GM23248 (cell line): ENCODE measurements around the gene HNF4A. TPM values are rescaled to one million over a fixed set of nuclear protein-coding genes. Genes with fewer than 3 reads are reported as not detected.

Experiments
- DNase-seq: peaks from one replicate; pipeline ENCODE4 v3.0.0-alpha.2; 2015
- H2AFZ ChIP-seq: fragments of 200-600 bp; sonication (generic); 2 replicates; pipeline ENCODE4 v1.6.1; 2016; ENCODE audit warnings: antibody characterized with exemption
- H3F3A ChIP-seq: fragments of 200-600 bp; sonication (generic); 2 replicates; pipeline ENCODE4 v1.6.1; 2016; ENCODE audit warnings: mild to moderate bottlenecking, antibody characterized with exemption, mixed run types; ENCODE audit not compliant: insufficient read depth
- H3K27ac ChIP-seq: fragments of 200-600 bp; sonication (generic); 2 replicates; pipeline ENCODE4 v1.5.1; 2016; ENCODE audit warnings: mild to moderate bottlenecking
- H3K27me3 ChIP-seq: fragments of 200-600 bp; sonication (generic); replicated peaks from 2 replicates; pipeline ENCODE4 v1.6.1; 2016; ENCODE audit warnings: mild to moderate bottlenecking; ENCODE audit not compliant: insufficient read depth
- H3K36me3 ChIP-seq: fragments of 200-600 bp; sonication (generic); 2 replicates; pipeline ENCODE4 v1.6.1; 2016; ENCODE audit warnings: low read depth, mild to moderate bottlenecking
- H3K4me1 ChIP-seq: fragments of 200-600 bp; sonication (generic); 2 replicates; pipeline ENCODE4 v1.6.1; 2016; ENCODE audit warnings: mild to moderate bottlenecking; ENCODE audit not compliant: insufficient read depth
- H3K4me2 ChIP-seq: fragments of 200-600 bp; sonication (generic); one replicate; pipeline ENCODE4 v1.6.1; 2016; ENCODE audit warnings: mild to moderate bottlenecking; ENCODE audit not compliant: unreplicated experiment
- H3K4me3 ChIP-seq: fragments of 200-600 bp; sonication (generic); 2 replicates; pipeline ENCODE4 v1.5.1; 2016; ENCODE audit warnings: mild to moderate bottlenecking
- H3K79me2 ChIP-seq: fragments of 200-600 bp; sonication (generic); 2 replicates; pipeline ENCODE4 v1.6.1; 2016; ENCODE audit warnings: mild to moderate bottlenecking; ENCODE audit not compliant: insufficient read depth
- H3K9ac ChIP-seq: fragments of 200-600 bp; sonication (generic); 2 replicates; pipeline ENCODE4 v1.6.1; 2016; ENCODE audit warnings: mild to moderate bottlenecking
- H3K9me2 ChIP-seq: fragments of 200-600 bp; sonication (generic); 2 replicates; pipeline ENCODE4 v1.6.1; 2016; ENCODE audit warnings: mixed run types, mild to moderate bottlenecking, moderate library complexity; ENCODE audit not compliant: insufficient read depth
- H3K9me3 ChIP-seq: fragments of 200-600 bp; sonication (generic); one replicate; pipeline ENCODE4 v1.6.1; 2017; ENCODE audit warnings: low read depth
- H4K20me1 ChIP-seq: fragments of 200-600 bp; sonication (generic); 2 replicates; pipeline ENCODE4 v1.6.0; 2016; ENCODE audit not compliant: insufficient read depth
- EZH2 ChIP-seq: fragments of 200-600 bp; sonication (generic); IDR thresholded peaks from 2 replicates; pipeline ENCODE4 v1.6.1; 2018; ENCODE audit warnings: antibody characterized with exemption, mild to moderate bottlenecking; ENCODE audit not compliant: insufficient read depth, poor library complexity, severe bottlenecking
- EZH2phosphoT487 ChIP-seq: fragments of 200-600 bp; sonication (generic); IDR thresholded peaks from 2 replicates; pipeline ENCODE4 v1.6.1; 2018; ENCODE audit warnings: antibody characterized with exemption, moderate library complexity, mild to moderate bottlenecking, low read depth; ENCODE audit not compliant: insufficient read depth
- whole genome bisulfite sequencing, 2 experiments: methylation state at CpG; one replicate each; pipeline ENCODE4 v1.1.6; 2015 to 2017; ENCODE audit warnings: low lambda C conversion rate in 2 of 2, low coverage in 1 of 2; ENCODE audit errors: missing lambda C conversion rate in 2 of 2; 5-methylcytosine and 5-hydroxymethylcytosine counted together
- in situ Hi-C: fragments of 300-500 bp; cut with MboI; formaldehyde crosslinking; loops from 2 replicates; pipeline ENCODE4 v1.15.0; 2020
- microRNA-seq: library from miRNA; unstranded; fragments of <30 nt; microRNA quantifications from one replicate; pipeline ENCODE4, GENCODE V29; 2016; ENCODE audit warnings: borderline number of aligned reads
- polyA plus RNA-seq: library from polyadenylated mRNA; unstranded; fragments of >200 nt; fragmentation: Nextera tagmentation; extraction: Ambion mirVana; gene quantifications from 2 replicates; pipeline ENCODE4 v1.2.1, GENCODE V29; 2016
- small RNA-seq: library from RNA; depleted of rRNA; stranded (forward); fragments of <200 nt; gene quantifications from one replicate; pipeline ENCODE3, GENCODE V24; 2014; ENCODE audit warnings: low read depth, low replicate concordance
- total RNA-seq: library from RNA; depleted of rRNA; stranded (reverse); fragments of >200 nt; shearing (Covaris generic); gene quantifications from 2 replicates; pipeline ENCODE4 v1.2.3, GENCODE V29; 2014; rRNA removed

Gene HNF4A
- total and polyA plus RNA-seq, 2 experiments from 2014 or later = not detected

DNA sequence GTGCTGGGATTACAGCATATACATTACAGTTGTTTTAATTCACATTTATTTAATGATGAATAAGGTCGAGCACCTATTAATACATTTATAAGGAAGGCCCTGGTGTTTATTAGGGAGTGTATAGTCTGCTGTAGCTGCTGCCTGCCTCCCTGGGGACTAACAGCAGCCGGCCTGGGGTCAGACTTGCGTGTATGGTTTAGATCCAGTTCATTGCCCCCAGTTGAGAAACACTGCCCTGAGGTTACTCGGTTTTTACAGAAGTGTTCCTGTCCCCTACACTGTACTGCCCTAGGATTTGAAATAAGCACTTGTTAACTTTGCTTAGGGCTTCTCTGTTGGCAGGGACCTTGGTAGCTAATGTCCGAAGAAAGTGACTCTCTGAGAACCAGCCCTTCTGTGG lies 124.1 kb downstream of the HNF4A start:
- 91 to 95% methylated on average over 5 of the region's 5 CpGs for WGBS, 2 experiments
- Histone ChIP-seq H3K27ac (no peak overlapping the region), H3K4me1 (peaks cover 10% of the 10 kb centered on the region), H3K9ac (no peak overlapping the region), H3F3A (peaks cover 14% of the 10 kb centered on the region; the same call in 1 of the 2 replicates), H4K20me1 (no peaks in the 10 kb centered on the region), H3K36me3 (peaks cover 10% of the 10 kb centered on the region), H3K79me2 (peaks cover 39% of the 10 kb centered on the region), H3K4me3 (no peak overlapping the region), H3K9me3 (no peaks in the 10 kb centered on the region), H3K4me2 (no peak overlapping the region), H2AFZ (no peak overlapping the region), H3K9me2 (no peaks in the 10 kb centered on the region), H3K27me3 (no peaks in the 10 kb centered on the region)
- in situ Hi-C loops = no loop called here
- no peak for DNase-seq
- TF ChIP-seq EZH2 (no peak), EZH2phosphoT487 (no peak)

DNA sequence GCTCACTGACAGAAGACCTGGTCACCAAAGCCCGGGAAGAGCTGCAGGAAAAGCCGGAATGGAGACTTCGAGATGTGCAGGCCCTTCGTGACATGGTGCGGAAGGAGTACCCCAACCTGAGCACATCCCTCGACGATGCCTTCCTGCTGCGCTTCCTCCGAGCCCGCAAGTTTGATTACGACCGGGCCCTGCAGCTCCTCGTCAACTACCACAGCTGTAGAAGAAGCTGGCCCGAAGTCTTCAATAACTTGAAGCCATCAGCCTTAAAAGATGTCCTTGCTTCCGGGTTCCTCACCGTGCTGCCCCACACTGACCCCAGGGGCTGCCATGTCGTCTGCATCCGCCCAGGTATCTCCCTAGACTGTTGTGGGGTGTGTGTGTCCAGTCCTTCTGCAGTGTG lies 124.6 kb downstream of the HNF4A start:
- peaks cover 14% of the 10 kb centered on the region; the same call in 1 of the 2 replicates for H3F3A ChIP-seq
- H3K27me3 ChIP-seq = no peaks in the 10 kb centered on the region
- peaks cover 37% of the 10 kb centered on the region for H3K79me2 ChIP-seq
- WGBS, 2 experiments = 96 to 99% methylated on average over 18 of the region's 18 CpGs
- H3K9ac ChIP-seq = no peak overlapping the region
- H3K27ac ChIP-seq = no peak overlapping the region
- no peak overlapping the region for H3K4me3 ChIP-seq
- no peak overlapping the region for H3K4me2 ChIP-seq
- peaks cover 11% of the 10 kb centered on the region for H3K36me3 ChIP-seq
- peaks cover 10% of the 10 kb centered on the region for H3K4me1 ChIP-seq
- DNase-seq = no peak
- no peaks in the 10 kb centered on the region for H4K20me1 ChIP-seq
- in situ Hi-C loops = no loop called here
- no peak overlapping the region for H2AFZ ChIP-seq
- no peaks in the 10 kb centered on the region for H3K9me2 ChIP-seq
- H3K9me3 ChIP-seq = no peaks in the 10 kb centered on the region
- no peak for TF ChIP-seq EZH2
- no peak for TF ChIP-seq EZH2phosphoT487

GRCh38 chr20:44481719-44482416 lies 126.4 kb downstream of the HNF4A start:
- in situ Hi-C loops = no loop called here
- WGBS, 2 experiments = 69 to 75% methylated on average over 5 to 6 of the region's 6 CpGs

GRCh38 chr20:44483112-44483511 lies 127.6 kb downstream of the HNF4A start:
- no peak overlapping the region for H3K27ac ChIP-seq
- H3F3A ChIP-seq = peaks cover 8% of the 10 kb centered on the region; the same call in 1 of the 2 replicates
- H3K9me3 ChIP-seq = no peaks in the 10 kb centered on the region
- no peak for DNase-seq
- H3K9ac ChIP-seq = no peak overlapping the region
- in situ Hi-C loops = no loop called here
- 79 to 86% methylated on average over 4 to 5 of the region's 5 CpGs for WGBS, 2 experiments
- peaks cover 19% of the 10 kb centered on the region for H3K36me3 ChIP-seq
- no peak overlapping the region for H3K4me3 ChIP-seq
- H4K20me1 ChIP-seq = no peaks in the 10 kb centered on the region
- no peaks in the 10 kb centered on the region for H3K9me2 ChIP-seq
- no peaks in the 10 kb centered on the region for H3K27me3 ChIP-seq
- no peak overlapping the region for H2AFZ ChIP-seq
- H3K4me1 ChIP-seq = no peaks in the 10 kb centered on the region
- no peak overlapping the region for H3K4me2 ChIP-seq
- TF ChIP-seq EZH2phosphoT487 (no peak), EZH2 (no peak)
- H3K79me2 ChIP-seq = peaks cover 9% of the 10 kb centered on the region

More at GRCh38 chr20:44481719-44482416, 126.4 kb downstream of the HNF4A start:
- Histone ChIP-seq H3K79me2 (peaks cover 20% of the 10 kb centered on the region), H3K9me3 (no peaks in the 10 kb centered on the region), H3F3A (peaks cover 11% of the 10 kb centered on the region; the same call in 1 of the 2 replicates), H4K20me1 (no peaks in the 10 kb centered on the region), H3K27ac (no peak overlapping the region), H3K36me3 (peaks cover 15% of the 10 kb centered on the region), H3K4me2 (no peak overlapping the region), H3K4me1 (peaks cover 3% of the 10 kb centered on the region), H3K9me2 (no peaks in the 10 kb centered on the region), H3K4me3 (no peak overlapping the region), H3K27me3 (no peaks in the 10 kb centered on the region), H3K9ac (no peak overlapping the region), H2AFZ (no peak overlapping the region)
- no peak for DNase-seq
- TF ChIP-seq EZH2 (no peak), EZH2phosphoT487 (no peak)

Small RNA genes within 50 kb of the gene (microRNA-seq; reads per million reads assigned to microRNA genes)
- gene MIR3646 = not detected

Small RNA genes within 50 kb of the gene (small RNA-seq; reads per million reads assigned to genes)
- gene MIR3646 (not detected), gene RF00019 (not detected), gene RPL37AP1 (0.43 reads per million)

Other genes with a start within 250 kb of the HNF4A start
- gene JPH2, start 168.5 kb upstream of the HNF4A start, total RNA-seq = 7.8 and 9.7 TPM in 2 replicates
- 1.6 and 1.8 TPM in 2 replicates for gene JPH2, start 168.5 kb upstream of the HNF4A start, polyA plus RNA-seq
- 29.5 and 36.2 TPM in 2 replicates for gene OSER1, start 144.9 kb upstream of the HNF4A start, total RNA-seq
- 43.8 and 45.1 TPM in 2 replicates for gene OSER1, start 144.9 kb upstream of the HNF4A start, polyA plus RNA-seq
- not detected in 2 replicates for gene GDAP1L1, start 108.4 kb upstream of the HNF4A start, total RNA-seq
- gene GDAP1L1, start 108.4 kb upstream of the HNF4A start, polyA plus RNA-seq = not detected in 2 replicates
- 8.9 and 9.9 TPM in 2 replicates for gene FITM2, start 44.5 kb upstream of the HNF4A start, total RNA-seq
- 6.5 and 7.1 TPM in 2 replicates for gene FITM2, start 44.5 kb upstream of the HNF4A start, polyA plus RNA-seq
- not detected in 2 replicates for gene R3HDML, start 18.7 kb upstream of the HNF4A start, total RNA-seq
- gene R3HDML, start 18.7 kb upstream of the HNF4A start, polyA plus RNA-seq = not detected in 2 replicates
- gene TTPAL, start 120.2 kb downstream of the HNF4A start, total RNA-seq = 9.2 and 11.8 TPM in 2 replicates
- gene TTPAL, start 120.2 kb downstream of the HNF4A start, polyA plus RNA-seq = 19.6 and 21.4 TPM in 2 replicates
- 105 and 141 TPM in 2 replicates for gene SERINC3, start 166.4 kb downstream of the HNF4A start, total RNA-seq
- gene SERINC3, start 166.4 kb downstream of the HNF4A start, polyA plus RNA-seq = 194 and 202 TPM in 2 replicates
- 56.1 and 83.7 TPM in 2 replicates for gene PKIG, start 226.9 kb downstream of the HNF4A start, total RNA-seq
- gene PKIG, start 226.9 kb downstream of the HNF4A start, polyA plus RNA-seq = 44.0 and 46.0 TPM in 2 replicates